NT2/D1 (cell line): ENCODE results near the gene FTO.

Experiments used
- SUZ12 ChIP-seq: IDR thresholded peaks from 2 replicates; pipeline ENCODE4 v1.6.1; 2011; ENCODE audit not compliant: insufficient read length, insufficient read depth; ENCODE audit errors: extremely low read depth
- YY1 ChIP-seq: IDR thresholded peaks from 2 replicates; pipeline ENCODE4 v1.6.1; 2011; ENCODE audit not compliant: insufficient read length, insufficient read depth
- ZNF274 ChIP-seq: IDR thresholded peaks from 2 replicates; pipeline ENCODE4 v1.6.1; 2011; ENCODE audit warnings: mild to moderate bottlenecking, low read depth, low read length

DNA sequence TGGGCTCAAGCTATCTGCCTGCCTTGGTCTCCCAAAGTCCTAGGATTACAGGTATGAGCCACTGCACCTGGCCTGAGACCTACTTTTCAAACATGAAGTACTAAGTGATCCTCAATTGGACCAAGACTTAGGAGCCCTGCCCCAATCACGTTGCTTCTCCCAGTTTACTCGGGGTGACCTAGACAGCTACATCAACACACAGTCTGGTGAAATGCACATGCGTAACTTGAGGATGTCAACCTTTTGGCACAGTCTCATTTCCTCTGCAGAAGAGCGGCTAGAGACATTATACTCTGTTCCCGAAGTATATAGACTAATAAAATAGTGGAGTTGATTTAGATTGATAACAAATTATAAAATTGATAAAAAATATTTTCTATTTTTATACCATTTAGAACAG lies 17.1 kb downstream of the FTO start:
- TF ChIP-seq YY1, result no peak
- TF ChIP-seq ZNF274, result no peak
- no peak for TF ChIP-seq SUZ12
